IMR-90 (cell line): Measurements from ENCODE around the gene GABBR2. TPM values are rescaled to one million over a fixed set of nuclear protein-coding genes. Genes with fewer than 3 reads are reported as not detected.

ENCODE experiments used
- ATAC-seq: fragments of 200-7000 bp; cut with Tn5 transposase; 2 replicates; pipeline ENCODE4 v1.9.1; 2020; ENCODE audit warnings: low read depth, mild to moderate bottlenecking, moderate library complexity
- BruUV-seq: library from RNA; stranded (reverse); fragments of 400-500 nt; replicated peaks from 2 replicates; lab custom pipeline; 2021; lab: Mats Ljungman, UMichigan
- CTCF ChIA-PET: fragments of 300-600 bp; formaldehyde crosslinking; extraction: SDS; loops from one replicate; lab custom pipeline; 2021; ENCODE audit warnings: antibody characterized with exemption; lab: Yijun Ruan, JAX
- POLR2A ChIA-PET: fragments of 300-600 bp; sonication (Branson Sonifier 250); formaldehyde crosslinking; loops from one replicate; lab custom pipeline; 2022; ENCODE audit warnings: antibody characterized with exemption; ENCODE audit not compliant: unreplicated experiment; lab: Charles Lee
- DNase-seq: peaks from one replicate; pipeline ENCODE4 v3.0.0; 2013
- H2AFZ ChIP-seq: replicated peaks from 2 replicates; pipeline ENCODE3; 2013; ENCODE audit warnings: low read length, mild to moderate bottlenecking; ENCODE audit not compliant: poor library complexity
- H2AK5ac ChIP-seq: 2 replicates; pipeline ENCODE4 v1.6.1; 2013; ENCODE audit warnings: low read depth, low read length, inconsistent platforms
- H2AK9ac ChIP-seq: replicated peaks from 2 replicates; pipeline ENCODE3; 2013; ENCODE audit warnings: mild to moderate bottlenecking, low read depth, low read length, moderate library complexity; ENCODE audit not compliant: poor library complexity
- H2BK120ac ChIP-seq: 2 replicates; pipeline ENCODE4 v1.6.1; 2013; ENCODE audit warnings: low read depth, low read length, inconsistent platforms
- H2BK15ac ChIP-seq: 3 replicates; pipeline ENCODE4 v1.6.1; 2013; ENCODE audit warnings: low read depth, low read length, inconsistent platforms
- H2BK20ac ChIP-seq: 2 replicates; pipeline ENCODE4 v1.6.1; 2013; ENCODE audit warnings: low read depth, mild to moderate bottlenecking, inconsistent platforms, low read length, moderate library complexity
- H2BK5ac ChIP-seq: 2 replicates; pipeline ENCODE4 v1.6.1; 2013; ENCODE audit warnings: mild to moderate bottlenecking, low read depth, low read length, inconsistent platforms; ENCODE audit not compliant: poor library complexity, severe bottlenecking
- H3K14ac ChIP-seq: replicated peaks from 2 replicates; pipeline ENCODE4 v1.6.1; 2013; ENCODE audit warnings: low read depth, low read length, inconsistent platforms
- H3K18ac ChIP-seq: 2 replicates; pipeline ENCODE4 v1.6.1; 2013; ENCODE audit warnings: low read depth, low read length, control low read depth
- H3K23ac ChIP-seq: 2 replicates; pipeline ENCODE4 v1.6.1; 2013; ENCODE audit warnings: low read depth, low read length, inconsistent platforms
- H3K27ac ChIP-seq: 2 replicates; pipeline ENCODE4 v1.5.1; 2013; ENCODE audit warnings: mild to moderate bottlenecking, control low read depth, low read length; ENCODE audit not compliant: insufficient read depth
- H3K27me3 ChIP-seq: 2 replicates; pipeline ENCODE4 v1.6.1; 2013; ENCODE audit warnings: low read length; ENCODE audit not compliant: control insufficient read depth, insufficient read depth
- H3K36me3 ChIP-seq: 2 replicates; pipeline ENCODE4 v1.6.1; 2013; ENCODE audit warnings: low read length, mixed read lengths; ENCODE audit not compliant: control insufficient read depth, insufficient read depth
- H3K4ac ChIP-seq: 2 replicates; pipeline ENCODE4 v1.6.1; 2013; ENCODE audit warnings: low read depth, low read length, inconsistent platforms
- H3K4me1 ChIP-seq: 2 replicates; pipeline ENCODE4 v1.6.1; 2013; ENCODE audit warnings: low read length, mixed read lengths; ENCODE audit not compliant: control insufficient read depth, insufficient read depth
- H3K4me2 ChIP-seq: 2 replicates; pipeline ENCODE4 v1.6.1; 2013; ENCODE audit warnings: low read depth, mild to moderate bottlenecking, control low read depth, low read length, moderate library complexity
- H3K4me3 ChIP-seq: 2 replicates; pipeline ENCODE4 v1.5.1; 2013; ENCODE audit warnings: low read depth, mild to moderate bottlenecking, control low read depth, low read length, moderate library complexity; ENCODE audit not compliant: insufficient read depth
- H3K56ac ChIP-seq: 2 replicates; pipeline ENCODE4 v1.6.1; 2013; ENCODE audit warnings: low read length, inconsistent platforms; ENCODE audit not compliant: insufficient read depth; ENCODE audit errors: extremely low read depth
- H3K79me1 ChIP-seq, 2 experiments: 2 replicates each; pipeline ENCODE4 v1.6.1; 2013; ENCODE audit warnings: low read length in 2 of 2, inconsistent platforms in 1 of 2, low read depth in 1 of 2
- H3K9ac ChIP-seq: 2 replicates; pipeline ENCODE4 v1.6.1; 2013; ENCODE audit warnings: low read depth, low read length, control low read depth
- H3K9me1 ChIP-seq: 2 replicates; pipeline ENCODE4 v1.6.1; 2013; ENCODE audit warnings: low read length, inconsistent platforms; ENCODE audit not compliant: insufficient read depth
- H3K9me3 ChIP-seq: 2 replicates; pipeline ENCODE4 v1.6.1; 2013; ENCODE audit warnings: low read length; ENCODE audit not compliant: control insufficient read depth, insufficient read depth
- H4K20me1 ChIP-seq: 2 replicates; pipeline ENCODE4 v1.6.1; 2013; ENCODE audit warnings: low read length, inconsistent platforms; ENCODE audit not compliant: insufficient read depth
- H4K5ac ChIP-seq: 2 replicates; pipeline ENCODE4 v1.6.1; 2013; ENCODE audit warnings: mild to moderate bottlenecking, low read depth, low read length, control low read depth
- H4K8ac ChIP-seq, 2 experiments: 2 replicates each; pipeline ENCODE4 v1.6.1; 2013; ENCODE audit warnings: low read depth in 2 of 2, low read length in 2 of 2, control low read depth in 1 of 2, inconsistent platforms in 1 of 2
- H4K91ac ChIP-seq: 2 replicates; pipeline ENCODE4 v1.6.1; 2013; ENCODE audit warnings: low read depth, low read length, inconsistent platforms; ENCODE audit not compliant: insufficient read depth
- CEBPB ChIP-seq: IDR thresholded peaks from 2 replicates; pipeline ENCODE4 v1.6.1; 2012; ENCODE audit warnings: low read depth, low read length, improper control_type of control experiment
- CHD1 ChIP-seq: IDR thresholded peaks from 2 replicates; pipeline ENCODE4 v1.6.1; 2012; ENCODE audit warnings: low read depth, low read length, improper control_type of control experiment
- FOS ChIP-seq: fragments of 150-350 bp; IDR thresholded peaks from 2 replicates; pipeline ENCODE4 v1.6.1; 2016; ENCODE audit warnings: low read depth, low read length
- MAZ ChIP-seq: IDR thresholded peaks from 2 replicates; pipeline ENCODE4 v1.6.1; 2012; ENCODE audit warnings: low read depth, mild to moderate bottlenecking, low read length, improper control_type of control experiment, moderate library complexity, borderline replicate concordance
- WGBS, 2 experiments: methylation state at CpG; one replicate each; pipeline versions ENCODE4 v1.1.5 to v1.1.7; 2013; ENCODE audit warnings: missing lambda C conversion rate in 2 of 2; ENCODE audit not compliant: insufficient read length in 1 of 2; ENCODE audit errors: extremely low coverage in 2 of 2; 5-methylcytosine and 5-hydroxymethylcytosine counted together
- dilution Hi-C: fragments of 300-500 bp; cut with HindIII; formaldehyde crosslinking; loops from one replicate; pipeline ENCODE4 v1.14.3; 2018; ENCODE audit warnings: low sequenced_read_pairs; ENCODE audit not compliant: unreplicated experiment
- in situ Hi-C: fragments of 300-500 bp; cut with MboI; formaldehyde crosslinking; loops from 3 replicates; pipeline ENCODE4 v1.14.3; 2019; ENCODE audit warnings: low sequenced_read_pairs, inconsistent platforms, mixed read lengths
- intact Hi-C: fragments of 100-400 bp; cut with micrococcal nuclease; formaldehyde crosslinking; loops from 2 replicates; pipeline ENCODE4 v1.10.0; 2022
- polyA plus RNA-seq, 3 experiments: library from polyadenylated mRNA; depleted of rRNA; stranded (reverse); fragments of >200 nt; gene quantifications; 2 replicates each; pipeline ENCODE4 v1.2.3, GENCODE V29; 2012; ENCODE audit warnings: low replicate concordance in 1 of 3
- total RNA-seq: library from RNA; depleted of rRNA; stranded (reverse); fragments of >200 nt; gene quantifications from 2 replicates; pipeline ENCODE4 v1.2.3, GENCODE V29; 2012

The GABBR2 gene
- total and polyA plus RNA-seq, 2 of the 4 experiments (the other 2 are of a cell fraction), result 14.2 to 20.3 TPM

- peak overlapping the region; percentile 53 for H2BK5ac ChIP-seq
- H2AK5ac ChIP-seq, result peak overlapping the region; percentile 44
- H3K4me1 ChIP-seq, result peaks cover 11% of the 10 kb centered on the region
- CTCF ChIA-PET, result no interaction called here
- no peak overlapping the region for H4K5ac ChIP-seq
- H3K14ac ChIP-seq, result peak overlapping the region; percentile 40; the same call in 1 of the 2 replicates
- POLR2A ChIA-PET, result no interaction called here
- peaks cover 15% of the 10 kb centered on the region for H3K9me1 ChIP-seq
- intact Hi-C loops, result no loop called here
- H3K23ac ChIP-seq, result no peak overlapping the region
- H4K8ac ChIP-seq, result peak overlapping the region; percentile 26 to 65; a peak in 3 of 4 replicates
- H3K27ac ChIP-seq, result peak overlapping the region; percentile 54; the same call in 1 of the 2 replicates
- no peak overlapping the region for H3K9ac ChIP-seq
- no peak for TF ChIP-seq CHD1
- peak; percentile 59 for TF ChIP-seq CEBPB
- TF ChIP-seq FOS, result 0 out of 2 replicates have a peak, but pooled peaks have one; percentile 25
- TF ChIP-seq MAZ, result 0 out of 2 replicates have a peak, but pooled peaks have one; percentile 28
- H2AK9ac ChIP-seq, result no peak overlapping the region
- H3K4me3 ChIP-seq, result no peak overlapping the region
- peak; percentile 69 for ATAC-seq
- DNase-seq, result peak; percentile 90
- H3K27me3 ChIP-seq, result no peaks in the 10 kb centered on the region
- no peak overlapping the region; the same call in 1 of the 2 replicates for H4K91ac ChIP-seq
- no peak overlapping the region for H3K4me2 ChIP-seq
- H3K56ac ChIP-seq, result no peak overlapping the region
- H3K4ac ChIP-seq, result peak overlapping the region; percentile 44; the same call in 1 of the 2 replicates
- no TSS peak for BruUV-seq
- H3K36me3 ChIP-seq, result peaks cover 2% of the 10 kb centered on the region
- H4K20me1 ChIP-seq, result no peaks in the 10 kb centered on the region
- no peak overlapping the region for H2AFZ ChIP-seq
- no peaks in the 10 kb centered on the region; the same call in 1 of the 2 replicates for H3K9me3 ChIP-seq
- H3K18ac ChIP-seq, result peak overlapping the region; percentile 70; the same call in 1 of the 2 replicates
- peak overlapping the region; percentile 65; the same call in 1 of the 2 replicates for H2BK120ac ChIP-seq
- peaks cover 3 to 4% of the 10 kb centered on the region in 2 experiments; a peak in 1 of 4 replicates for H3K79me1 ChIP-seq
- in situ Hi-C loops, result no loop called here
- dilution Hi-C loops, result no loop called here
- H2BK20ac ChIP-seq, result 0 out of 2 replicates have a peak overlapping the region, but pooled peaks have one; percentile 5
- no CpG with 5 or more reads among the region's 8 CpGs for WGBS, 2 experiments
- H2BK15ac ChIP-seq, result 0 out of 3 replicates have a peak overlapping the region, but pooled peaks have one; percentile 16
Measured at GRCh38 chr9:98356953-98357690, 351.6 kb downstream of the GABBR2 start.
